Measurements from ENCODE around the gene AFG1L. TPM values are rescaled to one million over a fixed set of nuclear protein-coding genes. Genes with fewer than 3 reads are reported as not detected.

AFG1L gene
- total RNA-seq, 1 experiment from 2014 or later = 4.9 TPM

DNA sequence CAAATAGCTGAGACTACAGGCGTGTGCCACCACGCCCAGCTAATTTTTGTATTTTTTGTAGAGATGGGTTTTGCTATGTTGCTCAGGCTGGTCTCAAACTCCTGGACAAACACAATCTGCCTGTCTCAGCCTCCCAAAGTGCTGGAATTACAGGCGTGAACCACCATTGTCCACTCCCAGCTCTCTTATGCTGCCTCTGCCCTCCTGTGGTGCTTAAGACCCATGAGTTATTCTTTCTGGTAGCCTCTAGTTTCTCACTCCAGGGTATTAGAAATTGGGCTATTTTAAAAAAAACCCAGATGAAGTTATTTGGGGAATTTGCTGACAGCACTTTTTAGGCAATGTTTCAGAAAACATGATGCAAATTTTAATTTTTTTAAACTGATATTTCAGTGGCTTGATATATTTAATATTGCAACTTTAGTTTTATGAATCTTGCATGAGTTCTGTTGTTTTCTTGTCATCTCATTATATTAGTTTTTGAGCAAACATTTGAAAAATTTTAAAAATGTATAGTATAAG is 151.8 kb downstream of the AFG1L start:
- BruUV-seq (replicated peaks) = no TSS peak
- ChIA-PET RAD21 (ENCODE audit: low non-redundant PET in 1 of 2, low total read pairs in 2 of 2, uncharacterized antibody in 2 of 2, unreplicated experiment in 2 of 2) (no interaction called here), POLR2A (no interaction called here)

More for the DNA sequence above, 151.8 kb downstream of the AFG1L start:
- Histone ChIP-seq H4K20me1 (ENCODE audit: insufficient read depth) (no peaks in the 10 kb centered on the region), H3K9me2 (ENCODE audit: insufficient read depth) (no peaks in the 10 kb centered on the region), H3K79me2 (ENCODE audit: insufficient read depth, low read length) (no peaks in the 10 kb centered on the region), H3K4me3 (replicated peaks in 1 of 2; ENCODE audit: low read depth in 1 of 2, low read length in 2 of 2) (no peak overlapping the region), H2AFZ (ENCODE audit: low read depth, low read length, poor library complexity, severe bottlenecking) (no peak overlapping the region), H3K27ac (ENCODE audit: low read depth, low read length) (no peak overlapping the region), H3K4me2 (ENCODE audit: low read length) (no peak overlapping the region), H3K4me1 (ENCODE audit: control insufficient read depth in 1 of 2, insufficient read depth in 2 of 2, low read length in 2 of 2) (no peaks in the 10 kb centered on the region), H3K9ac (ENCODE audit: low read length) (no peak overlapping the region), H3K9me3 (ENCODE audit: control insufficient read depth in 1 of 2, insufficient read depth in 1 of 2, low read depth in 1 of 2, low read length in 2 of 2) (no peaks in the 10 kb centered on the region), H3K27me3 (ENCODE audit: insufficient read depth, low read length) (no peaks in the 10 kb centered on the region), H3K36me3 (ENCODE audit: control insufficient read depth in 1 of 2, insufficient read depth in 2 of 2, low read length in 2 of 2) (no peaks in the 10 kb centered on the region)
- no peak for ATAC-seq
- TF ChIP-seq, protein P1, sequence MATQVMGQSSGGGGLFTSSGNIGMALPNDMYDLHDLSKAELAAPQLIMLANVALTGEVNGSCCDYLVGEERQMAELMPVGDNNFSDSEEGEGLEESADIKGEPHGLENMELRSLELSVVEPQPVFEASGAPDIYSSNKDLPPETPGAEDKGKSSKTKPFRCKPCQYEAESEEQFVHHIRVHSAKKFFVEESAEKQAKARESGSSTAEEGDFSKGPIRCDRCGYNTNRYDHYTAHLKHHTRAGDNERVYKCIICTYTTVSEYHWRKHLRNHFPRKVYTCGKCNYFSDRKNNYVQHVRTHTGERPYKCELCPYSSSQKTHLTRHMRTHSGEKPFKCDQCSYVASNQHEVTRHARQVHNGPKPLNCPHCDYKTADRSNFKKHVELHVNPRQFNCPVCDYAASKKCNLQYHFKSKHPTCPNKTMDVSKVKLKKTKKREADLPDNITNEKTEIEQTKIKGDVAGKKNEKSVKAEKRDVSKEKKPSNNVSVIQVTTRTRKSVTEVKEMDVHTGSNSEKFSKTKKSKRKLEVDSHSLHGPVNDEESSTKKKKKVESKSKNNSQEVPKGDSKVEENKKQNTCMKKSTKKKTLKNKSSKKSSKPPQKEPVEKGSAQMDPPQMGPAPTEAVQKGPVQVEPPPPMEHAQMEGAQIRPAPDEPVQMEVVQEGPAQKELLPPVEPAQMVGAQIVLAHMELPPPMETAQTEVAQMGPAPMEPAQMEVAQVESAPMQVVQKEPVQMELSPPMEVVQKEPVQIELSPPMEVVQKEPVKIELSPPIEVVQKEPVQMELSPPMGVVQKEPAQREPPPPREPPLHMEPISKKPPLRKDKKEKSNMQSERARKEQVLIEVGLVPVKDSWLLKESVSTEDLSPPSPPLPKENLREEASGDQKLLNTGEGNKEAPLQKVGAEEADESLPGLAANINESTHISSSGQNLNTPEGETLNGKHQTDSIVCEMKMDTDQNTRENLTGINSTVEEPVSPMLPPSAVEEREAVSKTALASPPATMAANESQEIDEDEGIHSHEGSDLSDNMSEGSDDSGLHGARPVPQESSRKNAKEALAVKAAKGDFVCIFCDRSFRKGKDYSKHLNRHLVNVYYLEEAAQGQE (IDR thresholded peaks at IDR 0.05; ENCODE audit: low read depth) = no peak
- TF ChIP-seq ZFX (IDR thresholded peaks at IDR 0.05) (no peak), EGR1 (IDR thresholded peaks at IDR 0.05; ENCODE audit: low read depth) (no peak), EZH2 (IDR thresholded peaks at IDR 0.05) (no peak), CEBPB (IDR thresholded peaks at IDR 0.05; ENCODE audit: low read depth) (no peak), TCF7L2 (IDR thresholded peaks at IDR 0.05; ENCODE audit: borderline replicate concordance, extremely low read depth, insufficient read depth, insufficient read length) (no peak), SIN3A (IDR thresholded peaks at IDR 0.05; ENCODE audit: low read depth) (no peak), JUND (IDR thresholded peaks at IDR 0.05) (no peak), SP1 (IDR thresholded peaks at IDR 0.05; ENCODE audit: low read depth) (no peak), FOSL1 (IDR thresholded peaks at IDR 0.05; ENCODE audit: low read depth) (no peak), POLR2AphosphoS5 (IDR thresholded peaks at IDR 0.05; ENCODE audit: low read depth, low read length) (no peak), POLR2A (IDR thresholded peaks at IDR 0.05; ENCODE audit: borderline replicate concordance, extremely low read depth, insufficient read depth, insufficient read length) (no peak), ZNF274 (IDR thresholded peaks at IDR 0.05; ENCODE audit: low read depth, low read length) (no peak), ELF1 (IDR thresholded peaks at IDR 0.05; ENCODE audit: borderline replicate concordance, low read depth) (no peak), RAD21 (IDR thresholded peaks at IDR 0.05; ENCODE audit: low read depth) (no peak), YY1 (IDR thresholded peaks at IDR 0.05; ENCODE audit: extremely low read depth, insufficient replicate concordance, low read depth, low read length) (no peak), SRF (IDR thresholded peaks at IDR 0.05; ENCODE audit: low read depth) (no peak)
- TF ChIP-seq, protein P2, sequence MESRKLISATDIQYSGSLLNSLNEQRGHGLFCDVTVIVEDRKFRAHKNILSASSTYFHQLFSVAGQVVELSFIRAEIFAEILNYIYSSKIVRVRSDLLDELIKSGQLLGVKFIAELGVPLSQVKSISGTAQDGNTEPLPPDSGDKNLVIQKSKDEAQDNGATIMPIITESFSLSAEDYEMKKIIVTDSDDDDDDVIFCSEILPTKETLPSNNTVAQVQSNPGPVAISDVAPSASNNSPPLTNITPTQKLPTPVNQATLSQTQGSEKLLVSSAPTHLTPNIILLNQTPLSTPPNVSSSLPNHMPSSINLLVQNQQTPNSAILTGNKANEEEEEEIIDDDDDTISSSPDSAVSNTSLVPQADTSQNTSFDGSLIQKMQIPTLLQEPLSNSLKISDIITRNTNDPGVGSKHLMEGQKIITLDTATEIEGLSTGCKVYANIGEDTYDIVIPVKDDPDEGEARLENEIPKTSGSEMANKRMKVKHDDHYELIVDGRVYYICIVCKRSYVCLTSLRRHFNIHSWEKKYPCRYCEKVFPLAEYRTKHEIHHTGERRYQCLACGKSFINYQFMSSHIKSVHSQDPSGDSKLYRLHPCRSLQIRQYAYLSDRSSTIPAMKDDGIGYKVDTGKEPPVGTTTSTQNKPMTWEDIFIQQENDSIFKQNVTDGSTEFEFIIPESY (IDR thresholded peaks at IDR 0.05; ENCODE audit: extremely low read depth, insufficient replicate concordance, low read length) = no peak
- TF ChIP-seq, protein P3, sequence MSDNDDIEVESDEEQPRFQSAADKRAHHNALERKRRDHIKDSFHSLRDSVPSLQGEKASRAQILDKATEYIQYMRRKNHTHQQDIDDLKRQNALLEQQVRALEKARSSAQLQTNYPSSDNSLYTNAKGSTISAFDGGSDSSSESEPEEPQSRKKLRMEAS (IDR thresholded peaks at IDR 0.05) = no peak
- TF ChIP-seq, protein P4, sequence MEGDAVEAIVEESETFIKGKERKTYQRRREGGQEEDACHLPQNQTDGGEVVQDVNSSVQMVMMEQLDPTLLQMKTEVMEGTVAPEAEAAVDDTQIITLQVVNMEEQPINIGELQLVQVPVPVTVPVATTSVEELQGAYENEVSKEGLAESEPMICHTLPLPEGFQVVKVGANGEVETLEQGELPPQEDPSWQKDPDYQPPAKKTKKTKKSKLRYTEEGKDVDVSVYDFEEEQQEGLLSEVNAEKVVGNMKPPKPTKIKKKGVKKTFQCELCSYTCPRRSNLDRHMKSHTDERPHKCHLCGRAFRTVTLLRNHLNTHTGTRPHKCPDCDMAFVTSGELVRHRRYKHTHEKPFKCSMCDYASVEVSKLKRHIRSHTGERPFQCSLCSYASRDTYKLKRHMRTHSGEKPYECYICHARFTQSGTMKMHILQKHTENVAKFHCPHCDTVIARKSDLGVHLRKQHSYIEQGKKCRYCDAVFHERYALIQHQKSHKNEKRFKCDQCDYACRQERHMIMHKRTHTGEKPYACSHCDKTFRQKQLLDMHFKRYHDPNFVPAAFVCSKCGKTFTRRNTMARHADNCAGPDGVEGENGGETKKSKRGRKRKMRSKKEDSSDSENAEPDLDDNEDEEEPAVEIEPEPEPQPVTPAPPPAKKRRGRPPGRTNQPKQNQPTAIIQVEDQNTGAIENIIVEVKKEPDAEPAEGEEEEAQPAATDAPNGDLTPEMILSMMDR (IDR thresholded peaks at IDR 0.05 in 2 of 3, conservative IDR thresholded peaks at IDR 0.05 in 1 of 3; ENCODE audit: borderline replicate concordance in 1 of 3, insufficient read depth in 1 of 3, low read depth in 2 of 3, low read length in 2 of 3) = no peak
- DNase-seq (ENCODE audit: low read depth, low spot score) = no peak
- intact Hi-C loops (cut with micrococcal nuclease) = no loop called here
- CTCF ChIA-PET = no interaction called here

Measured in HCT116 (cell line).